Upper lobe of right lung (tissue), 1 donor: Measurements from ENCODE around the gene SRI. TPM values are rescaled to one million over a fixed set of nuclear protein-coding genes. Genes with fewer than 3 reads are reported as not detected.

ENCODE experiments used
- ATAC-seq: fragments of 200-7000 bp; cut with Tn5 transposase; one replicate; pipeline ENCODE4 v1.9.1; 2020; ENCODE audit warnings: mild to moderate bottlenecking, moderate library complexity
- DNase-seq: peaks from one replicate; pipeline ENCODE4 v3.0.0-alpha.2; 2020
- H3K27ac ChIP-seq: fragments of 200-600 bp; one replicate; pipeline ENCODE4 v1.8.0; 2022
- H3K27me3 ChIP-seq: fragments of 200-600 bp; one replicate; pipeline ENCODE4 v1.8.0; 2022; ENCODE audit warnings: mild to moderate bottlenecking
- H3K36me3 ChIP-seq: fragments of 200-600 bp; one replicate; pipeline ENCODE4 v1.8.0; 2022
- H3K4me1 ChIP-seq: fragments of 200-600 bp; one replicate; pipeline ENCODE4 v1.8.0; 2022
- H3K4me3 ChIP-seq: fragments of 200-600 bp; one replicate; pipeline ENCODE4 v1.8.0; 2022; ENCODE audit warnings: mild to moderate bottlenecking
- H3K9me3 ChIP-seq: fragments of 200-600 bp; one replicate; pipeline ENCODE4 v1.8.0; 2022
- intact Hi-C: fragments of 100-400 bp; cut with DNase I; formaldehyde crosslinking; loops from one replicate; pipeline ENCODE4 v1.11.0; 2022
- total RNA-seq: library from RNA; stranded (reverse); fragmentation: NEBNext Ultra II Directional; extraction: Animal tissue kit (Norgen Biotek cat#: 25700); gene quantifications from one replicate; pipeline ENCODE4 v1.2.1, GENCODE V29; 2021
- TF ChIP-seq, protein P1 (sequence below): fragments of 200-600 bp; IDR thresholded peaks from one replicate; pipeline ENCODE4 v1.8.0; 2022; ENCODE audit warnings: antibody characterized with exemption
- donor health status: DM: no; HTN: yes; CAD: no; lungs with severe emphysema.

The SRI gene
- total RNA-seq, 1 donor from 2014 or later = 115 TPM

DNA sequence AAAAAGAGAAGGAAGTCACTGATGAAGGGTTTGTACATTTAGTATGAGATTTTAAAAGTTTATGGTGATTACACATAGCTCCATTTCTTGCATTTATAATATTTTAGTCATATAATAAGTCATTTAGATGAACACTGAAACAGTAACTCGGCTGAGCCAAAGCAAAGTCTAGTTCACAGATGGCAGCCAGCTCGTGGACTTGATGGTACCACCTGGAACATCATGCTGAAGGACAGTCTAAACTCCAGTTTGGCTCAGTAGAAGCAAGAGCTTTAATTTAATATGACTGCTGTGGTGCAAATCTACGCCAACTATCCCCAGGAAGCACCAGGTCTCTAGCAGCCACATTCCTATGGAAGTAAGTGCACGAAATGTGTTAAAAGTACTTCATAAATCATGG is 16.4 kb downstream of the SRI start:
- Histone ChIP-seq H3K36me3 (peaks cover 62% of the 10 kb centered on the region), H3K4me1 (no peaks in the 10 kb centered on the region), H3K27me3 (no peaks in the 10 kb centered on the region), H3K27ac (no peak overlapping the region), H3K9me3 (no peaks in the 10 kb centered on the region), H3K4me3 (no peak overlapping the region)
- ATAC-seq = no peak
- TF ChIP-seq, protein P1, sequence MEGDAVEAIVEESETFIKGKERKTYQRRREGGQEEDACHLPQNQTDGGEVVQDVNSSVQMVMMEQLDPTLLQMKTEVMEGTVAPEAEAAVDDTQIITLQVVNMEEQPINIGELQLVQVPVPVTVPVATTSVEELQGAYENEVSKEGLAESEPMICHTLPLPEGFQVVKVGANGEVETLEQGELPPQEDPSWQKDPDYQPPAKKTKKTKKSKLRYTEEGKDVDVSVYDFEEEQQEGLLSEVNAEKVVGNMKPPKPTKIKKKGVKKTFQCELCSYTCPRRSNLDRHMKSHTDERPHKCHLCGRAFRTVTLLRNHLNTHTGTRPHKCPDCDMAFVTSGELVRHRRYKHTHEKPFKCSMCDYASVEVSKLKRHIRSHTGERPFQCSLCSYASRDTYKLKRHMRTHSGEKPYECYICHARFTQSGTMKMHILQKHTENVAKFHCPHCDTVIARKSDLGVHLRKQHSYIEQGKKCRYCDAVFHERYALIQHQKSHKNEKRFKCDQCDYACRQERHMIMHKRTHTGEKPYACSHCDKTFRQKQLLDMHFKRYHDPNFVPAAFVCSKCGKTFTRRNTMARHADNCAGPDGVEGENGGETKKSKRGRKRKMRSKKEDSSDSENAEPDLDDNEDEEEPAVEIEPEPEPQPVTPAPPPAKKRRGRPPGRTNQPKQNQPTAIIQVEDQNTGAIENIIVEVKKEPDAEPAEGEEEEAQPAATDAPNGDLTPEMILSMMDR = no peak
- intact Hi-C loops = no loop called here
- DNase-seq = no peak

DNA sequence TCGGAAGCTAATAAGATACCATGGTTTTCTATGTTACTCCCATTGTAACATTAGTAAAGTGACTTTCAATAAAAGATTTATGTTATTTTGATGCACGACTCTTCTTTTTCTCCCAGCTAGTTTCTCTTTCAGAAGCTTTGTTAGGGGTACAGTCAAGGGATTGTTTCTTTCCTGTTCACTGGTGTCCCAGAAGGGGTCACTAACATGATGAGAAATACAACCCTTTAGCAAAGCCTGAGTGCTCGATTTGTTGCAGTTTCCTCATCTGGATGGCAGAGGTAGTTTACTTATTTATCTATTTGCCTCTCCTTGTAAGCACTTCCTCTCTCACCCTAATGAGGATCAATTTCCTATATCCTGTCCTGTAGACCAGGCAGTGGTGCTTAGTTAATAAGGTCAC is 17.0 kb downstream of the SRI start:
- H3K27ac ChIP-seq = no peak overlapping the region
- H3K4me3 ChIP-seq = no peak overlapping the region
- H3K9me3 ChIP-seq = no peaks in the 10 kb centered on the region
- TF ChIP-seq, protein P1 = no peak
- H3K36me3 ChIP-seq = peaks cover 56% of the 10 kb centered on the region
- no peaks in the 10 kb centered on the region for H3K27me3 ChIP-seq
- intact Hi-C loops = no loop called here
- H3K4me1 ChIP-seq = no peaks in the 10 kb centered on the region
- no peak for DNase-seq
- no peak for ATAC-seq

DNA sequence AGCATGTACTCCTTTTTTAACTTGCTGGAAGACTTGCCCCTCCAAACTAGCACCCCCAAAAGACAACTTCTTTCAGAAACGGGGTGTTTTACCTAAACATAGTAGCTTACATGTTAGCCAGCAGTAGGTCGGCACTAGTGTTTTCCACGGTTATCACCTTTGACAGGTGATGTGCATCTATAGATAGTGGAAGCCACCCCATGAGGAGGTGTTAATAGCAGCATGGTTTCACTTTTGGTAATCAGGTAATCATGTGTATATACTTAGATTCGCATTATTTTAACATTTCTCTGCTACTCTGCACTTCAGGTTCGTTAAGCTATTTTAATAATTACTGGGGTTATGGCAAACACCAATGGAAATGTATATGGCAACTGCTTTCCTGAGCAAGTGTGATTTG is 17.6 kb downstream of the SRI start:
- H3K9me3 ChIP-seq = no peaks in the 10 kb centered on the region
- TF ChIP-seq, protein P1 = no peak
- peaks cover 51% of the 10 kb centered on the region for H3K36me3 ChIP-seq
- intact Hi-C loops = no loop called here
- ATAC-seq (no peak), DNase-seq (no peak)
- H3K27ac ChIP-seq = no peak overlapping the region
- no peak overlapping the region for H3K4me3 ChIP-seq
- H3K27me3 ChIP-seq = no peaks in the 10 kb centered on the region
- H3K4me1 ChIP-seq = no peaks in the 10 kb centered on the region

DNA sequence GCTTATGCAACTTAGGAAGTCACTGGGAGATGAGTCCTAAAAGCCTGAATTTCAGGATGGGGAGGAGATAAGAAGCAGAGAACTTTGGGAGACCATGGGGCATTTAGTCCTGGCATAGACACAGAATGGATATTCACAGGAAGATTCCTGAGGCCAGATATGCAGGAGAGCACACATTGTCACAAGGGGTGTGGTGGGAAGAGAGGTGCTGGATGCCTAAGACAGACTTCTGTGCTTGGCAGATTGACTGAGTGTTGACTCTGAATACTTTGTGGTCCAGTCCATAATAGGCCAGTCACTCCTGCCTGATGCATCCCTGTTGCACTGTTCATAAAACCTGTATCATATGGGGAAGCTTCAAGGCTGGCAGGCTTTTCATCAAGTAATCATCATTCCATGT is 18.5 kb downstream of the SRI start:
- ATAC-seq = no peak
- no peak for DNase-seq
- TF ChIP-seq, protein P1 = no peak
- H3K36me3 ChIP-seq = peaks cover 41% of the 10 kb centered on the region
- no peaks in the 10 kb centered on the region for H3K4me1 ChIP-seq
- H3K4me3 ChIP-seq = no peak overlapping the region
- H3K9me3 ChIP-seq = no peaks in the 10 kb centered on the region
- H3K27ac ChIP-seq = no peak overlapping the region
- intact Hi-C loops = no loop called here
- no peaks in the 10 kb centered on the region for H3K27me3 ChIP-seq

DNA sequence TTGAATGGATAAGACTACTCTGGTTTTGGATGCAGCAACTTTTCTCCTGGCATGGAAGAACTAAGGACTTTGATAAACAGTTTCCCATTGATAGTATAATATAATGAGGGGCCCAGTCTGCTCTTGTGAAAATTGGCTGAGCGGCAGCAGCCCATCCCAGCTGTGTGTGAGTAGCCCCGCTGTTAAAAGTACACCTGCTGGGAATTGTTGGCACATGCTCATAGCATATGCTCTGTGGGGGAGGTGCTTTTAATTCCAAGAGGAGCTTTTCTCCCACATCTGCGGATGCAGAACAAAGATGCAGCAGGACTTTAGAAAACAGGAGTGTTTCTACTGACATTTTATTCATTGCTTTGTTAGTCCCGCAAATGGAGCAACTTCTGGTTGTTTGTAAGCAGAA is 19.0 kb downstream of the SRI start:
- intact Hi-C loops = no loop called here
- no peak for ATAC-seq
- no peaks in the 10 kb centered on the region for H3K9me3 ChIP-seq

More for the DNA sequence above, 19.0 kb downstream of the SRI start:
- no peak overlapping the region for H3K27ac ChIP-seq
- peaks cover 36% of the 10 kb centered on the region for H3K36me3 ChIP-seq
- no peak for DNase-seq
- no peaks in the 10 kb centered on the region for H3K27me3 ChIP-seq
- TF ChIP-seq, protein P1 = no peak
- H3K4me3 ChIP-seq = no peak overlapping the region
- no peaks in the 10 kb centered on the region for H3K4me1 ChIP-seq
